NCI-H1092 treated with DMSO at 0.1 percent for 48 hours (cell line): ENCODE data around the gene CD300LF.

Source experiments
- DNase-seq: peaks from one replicate; lab custom pipeline; 2025; lab: John Stamatoyannopoulos, UW

CD300LF gene

GRCh38 chr17:74729866-74730265, 17.1 kb upstream of the CD300LF start:
- DNase-seq, result no peak

GRCh38 chr17:74729368-74729767, 16.6 kb upstream of the CD300LF start:
- no peak for DNase-seq

GRCh38 chr17:74728702-74729075, 16.0 kb upstream of the CD300LF start:
- no peak for DNase-seq

- no peak for DNase-seq
These were observed 15.4 kb upstream of the CD300LF start for GRCh38 chr17:74728033-74728701.

GRCh38 chr17:74725111-74725510, 12.4 kb upstream of the CD300LF start:
- DNase-seq, result no peak

- no peak for DNase-seq
These were observed 11.2 kb upstream of the CD300LF start for GRCh38 chr17:74723891-74724290.

GRCh38 chr17:74722782-74723181, 10.1 kb upstream of the CD300LF start:
- DNase-seq, result no peak

- no peak for DNase-seq
These were observed 7.8 kb upstream of the CD300LF start for GRCh38 chr17:74720506-74720905.

GRCh38 chr17:74715144-74715543, 2.4 kb upstream of the CD300LF start:
- DNase-seq, result no peak

- DNase-seq, result no peak
These were observed 540 bp upstream of the CD300LF start for GRCh38 chr17:74713171-74713755.

GRCh38 chr17:74712301-74712700, 422 bp downstream of the CD300LF start:
- no peak for DNase-seq

GRCh38 chr17:74711058-74711824, 1.5 kb downstream of the CD300LF start:
- no peak for DNase-seq

GRCh38 chr17:74704544-74704943, 8.2 kb downstream of the CD300LF start:
- no peak for DNase-seq

GRCh38 chr17:74703311-74703710, 9.4 kb downstream of the CD300LF start:
- no peak for DNase-seq

GRCh38 chr17:74702116-74702871, 10.4 kb downstream of the CD300LF start:
- no peak for DNase-seq

GRCh38 chr17:74699236-74699635, 13.5 kb downstream of the CD300LF start:
- no peak for DNase-seq

- DNase-seq, result no peak
These were observed 14.7 kb downstream of the CD300LF start for GRCh38 chr17:74698069-74698468.

- no peak for DNase-seq
These were observed 15.2 kb downstream of the CD300LF start for GRCh38 chr17:74697515-74697914.

- DNase-seq, result no peak
These were observed 17.1 kb downstream of the CD300LF start for GRCh38 chr17:74695629-74696028.

GRCh38 chr17:74694081-74694480, 18.6 kb downstream of the CD300LF start:
- no peak for DNase-seq

- no peak for DNase-seq
These were observed 21.6 kb downstream of the CD300LF start for GRCh38 chr17:74691151-74691550.

GRCh38 chr17:74690409-74690825, 22.3 kb downstream of the CD300LF start:
- DNase-seq, result no peak

- DNase-seq, result no peak
These were observed 24.8 kb downstream of the CD300LF start for GRCh38 chr17:74687886-74688285.
